Transverse colon (tissue), 4 donors: ENCODE data around the gene FADD. TPM values are rescaled to one million over a fixed set of nuclear protein-coding genes. Genes with fewer than 3 reads are reported as not detected.

Experiments used
- DNase-seq: peaks from one replicate; pipeline ENCODE4 v3.0.0-alpha.2; 2019
- H3K27ac ChIP-seq, 4 donors: fragments of 200-600 bp; sonication (generic); 2 replicates each; pipeline ENCODE4 v1.5.1; 2016 to 2018; ENCODE audit warnings: inconsistent platforms in 4 of 4
- H3K27me3 ChIP-seq: fragments of 200-600 bp; sonication (generic); 2 replicates; pipeline ENCODE4 v1.5.1; 2017; ENCODE audit warnings: inconsistent platforms
- H3K36me3 ChIP-seq, 4 donors: fragments of 200-600 bp; sonication (generic); 2 replicates each; pipeline ENCODE4 v1.5.1; 2017 to 2019; ENCODE audit warnings: inconsistent platforms in 4 of 4
- H3K4me1 ChIP-seq, 4 donors: fragments of 200-600 bp; sonication (generic); 2 replicates each; pipeline ENCODE4 v1.5.1; 2017 to 2020; ENCODE audit warnings: inconsistent platforms in 4 of 4
- H3K4me3 ChIP-seq, 4 donors: fragments of 200-600 bp; sonication (generic); 1 replicate in 1 of 4; 2 replicates in 3 of 4; pipeline versions ENCODE4 v1.5.1 to v1.6.1; 2017 to 2019; ENCODE audit warnings: inconsistent platforms in 4 of 4
- H3K9me3 ChIP-seq, 2 donors: fragments of 200-600 bp; sonication (generic); 2 replicates each; pipeline ENCODE4 v1.5.1; 2017 to 2019; ENCODE audit warnings: inconsistent platforms in 2 of 2
- CTCF ChIP-seq, 5 experiments: fragments of 200-600 bp in 3 of 5; fragments of 450-650 bp in 2 of 5; sonication (generic) in 3 of 5; IDR thresholded peaks; 1 replicate in 2 of 5; 2 replicates in 3 of 5; pipeline ENCODE4 v1.5.1; 2016 to 2017; ENCODE audit warnings: antibody characterized with exemption in 5 of 5, inconsistent platforms in 3 of 5, mild to moderate bottlenecking in 2 of 5, moderate library complexity in 1 of 5
- EP300 ChIP-seq: sonication (generic); formaldehyde crosslinking; IDR thresholded peaks from one replicate; pipeline ENCODE4 v1.6.1; 2017; ENCODE audit warnings: antibody characterized with exemption, low read depth
- POLR2A ChIP-seq: fragments of 450-650 bp; IDR thresholded peaks from one replicate; pipeline ENCODE4 v1.6.1; 2016; ENCODE audit warnings: antibody characterized with exemption, mild to moderate bottlenecking, moderate library complexity
- POLR2AphosphoS5 ChIP-seq, 3 donors: sonication (generic); formaldehyde crosslinking; IDR thresholded peaks; one replicate each; pipeline ENCODE4 v1.6.1; 2016; ENCODE audit warnings: antibody characterized with exemption in 3 of 3
- WGBS, 2 donors: methylation state at CpG; one replicate each; pipeline ENCODE4 v1.1.5; 2018; ENCODE audit warnings: low coverage in 1 of 2; 5-methylcytosine and 5-hydroxymethylcytosine counted together
- in situ Hi-C, 4 donors: fragments of 200-750 bp; cut with MboI; loops; one replicate each; pipeline versions ENCODE4 v1.15.0 to v1.15.1; 2017; ENCODE audit warnings: low sequenced_read_pairs in 3 of 4, low pct_ligation_motif_present in 1 of 4, low pct_unique_long_range_greater_than_20kb in 1 of 4
- intact Hi-C: fragments of 100-400 bp; cut with DNase I; formaldehyde crosslinking; loops from one replicate; pipeline ENCODE4 v1.15.1; 2023; ENCODE audit warnings: low total_unique reads
- total RNA-seq, 4 donors: library from RNA; depleted of rRNA; stranded (reverse); fragments of >200 nt; gene quantifications; one replicate each; pipeline ENCODE4 v1.1.0, GENCODE V29; 2016

Gene FADD
- total RNA-seq, 4 donors from 2014 or later = 24.5 to 42.3 (median 31.5) TPM

GRCh38 chr11:70229737-70230136 is 26.6 kb downstream of the FADD start:
- 85 to 91% methylated on average over 6 to 10 of the region's 10 CpGs for WGBS, 2 donors
- Histone ChIP-seq H3K4me3 (no peak overlapping the region), H3K27me3 (no peaks in the 10 kb centered on the region), H3K4me1 (peaks cover 8 to 28% (median 20%) of the 10 kb centered on the region in 4 donors), H3K36me3 (no peaks in the 10 kb centered on the region), H3K9me3 (no peaks in the 10 kb centered on the region), H3K27ac (no peak overlapping the region)
- in situ Hi-C loops = no loop called here
- intact Hi-C loops = no loop called here
- TF ChIP-seq CTCF (IDR thresholded peaks at IDR 0.05) = no peak
- TF ChIP-seq EP300 = no peak
- TF ChIP-seq POLR2AphosphoS5 (IDR thresholded peaks at IDR 0.05) = no peak
- TF ChIP-seq POLR2A = no peak
- DNase-seq = no peak

GRCh38 chr11:70230151-70230839 is 27.2 kb downstream of the FADD start:
- peaks cover 8 to 25% (median 19%) of the 10 kb centered on the region in 4 donors for H3K4me1 ChIP-seq
- intact Hi-C loops = no loop called here
- 83 to 90% methylated on average over 8 of the region's 8 CpGs for WGBS, 2 donors
- no peak overlapping the region for H3K27ac ChIP-seq
- TF ChIP-seq CTCF (IDR thresholded peaks at IDR 0.05) = no peak
- TF ChIP-seq POLR2AphosphoS5 (IDR thresholded peaks at IDR 0.05) = no peak
- no peak for TF ChIP-seq POLR2A
- TF ChIP-seq EP300 = no peak
- DNase-seq = no peak
- H3K36me3 ChIP-seq = no peaks in the 10 kb centered on the region
- no peaks in the 10 kb centered on the region for H3K27me3 ChIP-seq
- no peaks in the 10 kb centered on the region for H3K9me3 ChIP-seq
- no peak overlapping the region for H3K4me3 ChIP-seq
- in situ Hi-C loops = no loop called here

GRCh38 chr11:70230840-70231710 is 28.0 kb downstream of the FADD start:
- TF ChIP-seq CTCF (IDR thresholded peaks at IDR 0.05) (no peak), POLR2AphosphoS5 (IDR thresholded peaks at IDR 0.05) (no peak), EP300 (no peak), POLR2A (no peak)
- H3K27me3 ChIP-seq = no peaks in the 10 kb centered on the region
- intact Hi-C loops = no loop called here
- DNase-seq = no peak
- no peaks in the 10 kb centered on the region for H3K9me3 ChIP-seq
- no peak overlapping the region for H3K27ac ChIP-seq
- peaks cover 8 to 20% (median 18%) of the 10 kb centered on the region in 4 donors for H3K4me1 ChIP-seq
- H3K36me3 ChIP-seq = no peaks in the 10 kb centered on the region
- in situ Hi-C loops = no loop called here
- 77 to 81% methylated on average over 4 to 22 of the region's 22 CpGs for WGBS, 2 donors
- H3K4me3 ChIP-seq = no peak overlapping the region

GRCh38 chr11:70233034-70233433 is 29.9 kb downstream of the FADD start:
- Histone ChIP-seq H3K27me3 (no peaks in the 10 kb centered on the region), H3K27ac (no peak overlapping the region), H3K36me3 (no peaks in the 10 kb centered on the region), H3K4me3 (no peak overlapping the region), H3K9me3 (no peaks in the 10 kb centered on the region), H3K4me1 (peaks cover 0 to 1% (median 0%) of the 10 kb centered on the region in 4 donors)
- intact Hi-C loops = no loop called here
- in situ Hi-C loops = no loop called here
- no peak for DNase-seq
- TF ChIP-seq POLR2A = no peak
- TF ChIP-seq POLR2AphosphoS5 (IDR thresholded peaks at IDR 0.05) = no peak
- no peak for TF ChIP-seq CTCF (IDR thresholded peaks at IDR 0.05)
- TF ChIP-seq EP300 = no peak
